ENCODE data around the gene IRF2BPL.

IRF2BPL gene

GRCh38 chr14:77011245-77011644 lies 17.3 kb downstream of the IRF2BPL start:
- DNase-seq (ENCODE audit: low read depth), result no peak

GRCh38 chr14:77009014-77009413 lies 19.5 kb downstream of the IRF2BPL start:
- no peak for DNase-seq (ENCODE audit: low read depth)

- no peak for DNase-seq (ENCODE audit: low read depth)
Observed at GRCh38 chr14:77008541-77008940, 20.0 kb downstream of the IRF2BPL start.

- no peak for DNase-seq (ENCODE audit: low read depth)
Observed at GRCh38 chr14:77007975-77008421, 20.5 kb downstream of the IRF2BPL start.

- DNase-seq (ENCODE audit: low read depth), result no peak
Observed at GRCh38 chr14:77007183-77007974, 21.1 kb downstream of the IRF2BPL start.

GRCh38 chr14:77006132-77006531 lies 22.4 kb downstream of the IRF2BPL start:
- no peak for DNase-seq (ENCODE audit: low read depth)

GRCh38 chr14:77005559-77005958 lies 22.9 kb downstream of the IRF2BPL start:
- no peak for DNase-seq (ENCODE audit: low read depth)

GRCh38 chr14:77004711-77005460 lies 23.6 kb downstream of the IRF2BPL start:
- DNase-seq (ENCODE audit: low read depth), result no peak

- DNase-seq (ENCODE audit: low read depth), result no peak
Observed at GRCh38 chr14:77003960-77004710, 24.4 kb downstream of the IRF2BPL start.

- DNase-seq (ENCODE audit: low read depth), result no peak
Observed at GRCh38 chr14:77002889-77003288, 25.6 kb downstream of the IRF2BPL start.

GRCh38 chr14:77002335-77002734 lies 26.2 kb downstream of the IRF2BPL start:
- no peak for DNase-seq (ENCODE audit: low read depth)

GRCh38 chr14:77000340-77001270 lies 27.9 kb downstream of the IRF2BPL start:
- no peak for DNase-seq (ENCODE audit: low read depth)

- DNase-seq (ENCODE audit: low read depth), result no peak
Observed at GRCh38 chr14:76998910-76999309, 29.6 kb downstream of the IRF2BPL start.

GRCh38 chr14:76997257-76997970 lies 31.1 kb downstream of the IRF2BPL start:
- no peak for DNase-seq (ENCODE audit: low read depth)

- DNase-seq (ENCODE audit: low read depth), result no peak
Observed at GRCh38 chr14:76996563-76997146, 31.9 kb downstream of the IRF2BPL start.

GRCh38 chr14:76995279-76996035 lies 33.1 kb downstream of the IRF2BPL start:
- DNase-seq (ENCODE audit: low read depth), result no peak

- DNase-seq (ENCODE audit: low read depth), result no peak
Observed at GRCh38 chr14:76993752-76994151, 34.8 kb downstream of the IRF2BPL start.

GRCh38 chr14:76990084-76990483 lies 38.4 kb downstream of the IRF2BPL start:
- DNase-seq (ENCODE audit: low read depth), result no peak

GRCh38 chr14:76987956-76988520 lies 40.5 kb downstream of the IRF2BPL start:
- DNase-seq (ENCODE audit: low read depth), result no peak

All from activated T-cell treated with anti-CD3 and anti-CD28 coated beads for 1 hour (primary cell).